GM12878 (cell line): ENCODE data around the gene LRP10. TPM values are rescaled to one million over a fixed set of nuclear protein-coding genes. Genes with fewer than 3 reads are reported as not detected.

Experiments
- ATAC-seq: fragments of 200-7000 bp; cut with Tn5 transposase; 3 replicates; pipeline ENCODE4 v1.9.1; 2020; ENCODE audit warnings: mild to moderate bottlenecking, moderate library complexity
- BruUV-seq: library from RNA; stranded (reverse); fragments of 400-500 nt; replicated peaks from 2 replicates; lab custom pipeline; 2021; lab: Mats Ljungman, UMichigan
- CTCF ChIA-PET: fragments of 300-600 bp; sonication (Branson Sonifier 250); formaldehyde crosslinking; extraction: SDS; loops from one replicate; lab custom pipeline; 2021; ENCODE audit warnings: inconsistent platforms; lab: Yijun Ruan, JAX
- POLR2A ChIA-PET: fragments of 350-600 bp; formaldehyde crosslinking; extraction: SDS; loops from one replicate; lab custom pipeline; 2021; ENCODE audit warnings: inconsistent platforms; lab: Charles Lee
- RAD21 ChIA-PET: fragments of 300-600 bp; sonication (Branson Sonifier 250); formaldehyde crosslinking; loops from one replicate; lab custom pipeline; 2023; ENCODE audit warnings: antibody characterized with exemption; ENCODE audit not compliant: unreplicated experiment; lab: Charles Lee
- SMC1A ChIA-PET: fragments of 300-600 bp; sonication (Branson Sonifier 250); formaldehyde crosslinking; loops from one replicate; lab custom pipeline; 2023; ENCODE audit not compliant: unreplicated experiment, uncharacterized antibody; lab: Charles Lee
- DNase-seq: peaks from one replicate; pipeline ENCODE4 v3.0.0-alpha.2; 2011; ENCODE audit warnings: low read depth, low spot score
- FAIRE-seq: peaks from 3 replicates; lab custom pipeline; 2011; peaks lifted over from hg19 to GRCh38; lab: Jason Lieb, UNC
- H2AFZ ChIP-seq: 2 replicates; pipeline ENCODE4 v1.6.0; 2011; ENCODE audit warnings: low read depth, low read length, control low read depth; ENCODE audit not compliant: control insufficient read depth
- H3K27ac ChIP-seq: 2 replicates; pipeline ENCODE4 v1.5.1; 2011; ENCODE audit warnings: control low read depth; ENCODE audit not compliant: control insufficient read depth, insufficient read depth
- H3K27me3 ChIP-seq, 2 experiments: replicated peaks in 1 of 2; 2 replicates each; pipeline versions ENCODE4 v1.6.0 to v1.6.1; 2011; ENCODE audit warnings: low read length in 1 of 2; ENCODE audit not compliant: control insufficient read depth in 2 of 2, insufficient read depth in 2 of 2
- H3K36me3 ChIP-seq, 2 experiments: 2 replicates each; pipeline ENCODE4 v1.5.1; 2011; ENCODE audit warnings: low read length in 1 of 2; ENCODE audit not compliant: control insufficient read depth in 2 of 2, insufficient read depth in 2 of 2
- H3K4me1 ChIP-seq: 2 replicates; pipeline ENCODE4 v1.6.1; 2011; ENCODE audit warnings: mild to moderate bottlenecking, low read length, moderate library complexity, mixed read lengths; ENCODE audit not compliant: control insufficient read depth, insufficient read depth
- H3K4me2 ChIP-seq: 2 replicates; pipeline ENCODE4 v1.6.0; 2011; ENCODE audit warnings: control low read depth; ENCODE audit not compliant: control insufficient read depth, insufficient read depth
- H3K4me3 ChIP-seq: fragments of 200-600 bp; sonication (generic); 2 replicates; pipeline ENCODE4 v1.5.1; 2016
- H3K79me2 ChIP-seq: 2 replicates; pipeline ENCODE4 v1.6.0; 2011; ENCODE audit warnings: low read length; ENCODE audit not compliant: control insufficient read depth, insufficient read depth
- H3K9ac ChIP-seq: 2 replicates; pipeline ENCODE4 v1.8.0; 2011; ENCODE audit warnings: low read length, control low read depth, mixed read lengths; ENCODE audit not compliant: control insufficient read depth, insufficient read depth
- H3K9me3 ChIP-seq: replicated peaks from 3 replicates; pipeline ENCODE4 v1.5.1; 2011; ENCODE audit warnings: mild to moderate bottlenecking, low read length; ENCODE audit not compliant: control insufficient read depth, insufficient read depth
- H4K20me1 ChIP-seq: 2 replicates; pipeline ENCODE4 v1.6.0; 2011; ENCODE audit not compliant: control insufficient read depth, insufficient read depth
- ASH2L ChIP-seq: fragments of 300-600, 200-600 bp; sonication (generic); IDR thresholded peaks from 2 replicates; pipeline ENCODE4 v1.6.1; 2017; ENCODE audit warnings: low read depth, mild to moderate bottlenecking, borderline replicate concordance
- BMI1 ChIP-seq: fragments of 450-650 bp; IDR thresholded peaks from 2 replicates; pipeline ENCODE4 v1.6.1; 2016; ENCODE audit warnings: mild to moderate bottlenecking, moderate library complexity, borderline replicate concordance
- CBFB ChIP-seq: IDR thresholded peaks from 2 replicates; pipeline ENCODE4 v1.6.1; 2016; ENCODE audit warnings: antibody characterized with exemption, low read depth
- HDAC6 ChIP-seq: fragments of 200-600 bp; sonication (generic); IDR thresholded peaks from one replicate; pipeline ENCODE4 v1.8.0; 2017; ENCODE audit warnings: antibody characterized with exemption; ENCODE audit not compliant: unreplicated experiment
- IKZF1 ChIP-seq: fragments of 450-650 bp; conservative IDR thresholded peaks from 2 replicates; pipeline ENCODE4 v1.6.1; 2017; ENCODE audit warnings: antibody characterized with exemption, mild to moderate bottlenecking
- IKZF2 ChIP-seq, 2 experiments: fragments of 450-650 bp; IDR thresholded peaks; 2 replicates each; pipeline ENCODE4 v1.6.1; 2017; ENCODE audit warnings: mild to moderate bottlenecking in 2 of 2, moderate library complexity in 2 of 2
- IRF4 ChIP-seq: IDR thresholded peaks from 2 replicates; pipeline ENCODE4 v1.6.1; 2011; ENCODE audit warnings: low read depth, low read length
- MTA3 ChIP-seq: IDR thresholded peaks from 2 replicates; pipeline ENCODE4 v1.6.1; 2012; ENCODE audit warnings: low read length, inconsistent platforms, borderline replicate concordance
- STAT3 ChIP-seq: IDR thresholded peaks from 2 replicates; pipeline ENCODE4 v1.6.1; 2011; ENCODE audit warnings: low read depth, low read length, improper control_type of control experiment
- YBX1 ChIP-seq: fragments of 450-650 bp; IDR thresholded peaks from 2 replicates; pipeline ENCODE4 v1.6.1; 2016; ENCODE audit warnings: antibody characterized with exemption
- WGBS: methylation state at CpG from one replicate; pipeline ENCODE4 v1.1.6; 2016; ENCODE audit warnings: low lambda C conversion rate; ENCODE audit not compliant: insufficient replicate concordance, insufficient coverage; ENCODE audit errors: missing lambda C conversion rate; 5-methylcytosine and 5-hydroxymethylcytosine counted together
- in situ Hi-C: fragments of 300-500 bp; cut with MboI; formaldehyde crosslinking; loops from 9 replicates; pipeline ENCODE4 v1.14.3; 2018; ENCODE audit warnings: mixed read lengths
- intact Hi-C: fragments of 100-400 bp; cut with micrococcal nuclease; formaldehyde crosslinking; loops from one replicate; pipeline ENCODE4 v1.14.2; 2022; ENCODE audit not compliant: unreplicated experiment
- polyA plus RNA-seq, 11 experiments: library from polyadenylated mRNA; depleted of rRNA in 4 of 11; unstranded in 6 of 11; stranded (reverse) in 5 of 11; fragments of >200 nt; fragmentation: Nextera tagmentation in 4 of 11; fragmentation: Illumina TruSeq in 1 of 11; extraction: Ambion mirVana in 4 of 11; extraction: Trizol in 1 of 11; gene quantifications; 1 replicate in 1 of 11; 2 replicates in 10 of 11; pipeline versions ENCODE4 v1.2.1 to v1.2.3, GENCODE V29; 2011 to 2016; ENCODE audit warnings: inconsistent platforms in 2 of 11, missing spikeins in 2 of 11, low read depth in 1 of 11
- total RNA-seq, 4 experiments: library from RNA; depleted of rRNA in 3 of 4; stranded (reverse); fragments of >200 nt in 3 of 4; fragmentation: Illumina TruSeq in 1 of 4; extraction: Trizol in 1 of 4; gene quantifications; 2 replicates each; pipeline versions ENCODE4 v1.2.1 to v1.2.3, GENCODE V29; 2013 to 2021
- TF ChIP-seq, protein P1 (sequence below): IDR thresholded peaks from 2 replicates; pipeline ENCODE4 v1.6.1; 2011; ENCODE audit warnings: borderline replicate concordance, low read depth, mild to moderate bottlenecking, moderate library complexity, mixed read lengths, low read length; ENCODE audit not compliant: insufficient read depth; ENCODE audit errors: extremely low read length
- TF ChIP-seq, protein P2 (sequence below): IDR thresholded peaks from 2 replicates; pipeline ENCODE4 v1.6.1; 2011; ENCODE audit warnings: low read depth, mild to moderate bottlenecking, low read length, moderate library complexity, borderline replicate concordance; ENCODE audit errors: extremely low read depth

The LRP10 gene
- total and polyA plus RNA-seq, 10 of the 15 experiments (the other 5 are each of a cell fraction or from before 2014, with no cell fraction given), result 3.0 to 56.9 (median 20.9) TPM

DNA sequence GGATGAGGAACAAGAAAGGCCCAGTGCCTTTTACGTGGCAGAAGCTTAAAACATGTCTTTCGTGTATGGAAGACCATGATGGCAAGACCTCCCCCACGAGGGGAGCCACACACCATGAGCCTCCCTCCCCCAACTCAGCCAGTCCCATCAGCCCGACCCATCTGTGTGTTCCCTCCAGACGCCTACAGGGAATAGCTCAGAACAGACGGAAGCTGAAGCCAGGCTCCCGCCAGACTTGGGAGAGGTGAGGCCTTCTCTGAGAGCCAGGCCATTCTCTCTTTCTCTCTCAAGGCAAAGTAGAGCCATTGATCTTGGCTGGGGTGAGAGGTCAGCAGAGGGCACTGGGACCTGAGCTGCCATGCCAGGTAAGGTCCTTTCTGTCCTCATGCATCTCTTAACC, 20.9 kb downstream of the LRP10 start:
- CTCF ChIA-PET, result interaction anchor here (1.0 to 2.3 kb wide), 4 partner anchors 10 to 40 kb away, joined by 3 to 8 read pairs (median 4); partner anchors contain the start of gene PRMT5
- H3K36me3 ChIP-seq, result no peaks in the 10 kb centered on the region; a peak in 1 of 4 replicates
- TF ChIP-seq YBX1 (no peak), IKZF1 (no peak), STAT3 (no peak), ASH2L (no peak), CBFB (no peak), HDAC6 (no peak)
- TF ChIP-seq, all 136 proteins: peak for 0
- H2AFZ ChIP-seq, result no peak overlapping the region
- no peak overlapping the region for H3K9ac ChIP-seq
- peaks cover 5% of the 10 kb centered on the region for H3K79me2 ChIP-seq
- no peak overlapping the region for H3K4me2 ChIP-seq
- ChIA-PET RAD21 (no interaction called here), POLR2A (interaction anchor here (0.7 kb wide), 1 partner anchor 24 kb away, joined by 3 read pairs; no protein-coding TSS in a partner anchor), SMC1A (interaction anchor here (0.6 to 1.5 kb wide), 3 partner anchors 9 to 20 kb away, joined by 3 to 5 read pairs (median 3); no protein-coding TSS in a partner anchor)
- no TSS peak for BruUV-seq
- ATAC-seq (no peak), FAIRE-seq (no peak), DNase-seq (no peak)
- no peak overlapping the region for H3K4me3 ChIP-seq
- in situ Hi-C loops (no loop called here), intact Hi-C loops (no loop called here)
- H3K27me3 ChIP-seq, result no peaks in the 10 kb centered on the region
- WGBS, result 91% methylated on average over 7 of the region's 7 CpGs
- no peaks in the 10 kb centered on the region for H3K9me3 ChIP-seq
- H4K20me1 ChIP-seq, result no peaks in the 10 kb centered on the region
- peaks cover 18% of the 10 kb centered on the region for H3K4me1 ChIP-seq
- H3K27ac ChIP-seq, result no peak overlapping the region

GRCh38 chr14:22893706-22894105, 22.2 kb downstream of the LRP10 start:
- Histone ChIP-seq H3K4me1 (peaks cover 14% of the 10 kb centered on the region), H3K4me3 (no peak overlapping the region), H3K9ac (no peak overlapping the region), H4K20me1 (no peaks in the 10 kb centered on the region), H3K79me2 (no peaks in the 10 kb centered on the region), H3K9me3 (no peaks in the 10 kb centered on the region), H3K4me2 (no peak overlapping the region), H3K36me3 (no peaks in the 10 kb centered on the region; a peak in 2 of 4 replicates), H2AFZ (no peak overlapping the region), H3K27me3 (no peaks in the 10 kb centered on the region), H3K27ac (no peak overlapping the region)
- DNase-seq, result no peak
- ChIA-PET POLR2A (interaction anchor here (0.6 to 1.1 kb wide), 2 partner anchors 23 to 63 kb away, joined by 3 read pairs; partner anchors contain the start of gene HAUS4), CTCF (interaction anchor here (1.2 to 4.8 kb wide), 5 partner anchors 8 to 41 kb away, joined by 3 to 58 read pairs (median 8); partner anchors contain the start of gene LRP10), SMC1A (interaction anchor here (0.7 kb wide), 1 partner anchor 41 kb away, joined by 3 read pairs; no protein-coding TSS in a partner anchor), RAD21 (no interaction called here)
- no peak for FAIRE-seq
- intact Hi-C loops, result no loop called here
- in situ Hi-C loops, result no loop called here
- no TSS peak for BruUV-seq
- ATAC-seq, result no peak
- WGBS, result 87% methylated on average over 4 of the region's 4 CpGs
- no peak for TF ChIP-seq MTA3
- TF ChIP-seq, protein P1, sequence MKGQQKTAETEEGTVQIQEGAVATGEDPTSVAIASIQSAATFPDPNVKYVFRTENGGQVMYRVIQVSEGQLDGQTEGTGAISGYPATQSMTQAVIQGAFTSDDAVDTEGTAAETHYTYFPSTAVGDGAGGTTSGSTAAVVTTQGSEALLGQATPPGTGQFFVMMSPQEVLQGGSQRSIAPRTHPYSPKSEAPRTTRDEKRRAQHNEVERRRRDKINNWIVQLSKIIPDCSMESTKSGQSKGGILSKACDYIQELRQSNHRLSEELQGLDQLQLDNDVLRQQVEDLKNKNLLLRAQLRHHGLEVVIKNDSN, result no peak
- TF ChIP-seq IRF4, result no peak
- TF ChIP-seq IKZF2 (IDR thresholded peaks at IDR 0.05), result no peak
- no peak for TF ChIP-seq BMI1
- TF ChIP-seq, protein P2, sequence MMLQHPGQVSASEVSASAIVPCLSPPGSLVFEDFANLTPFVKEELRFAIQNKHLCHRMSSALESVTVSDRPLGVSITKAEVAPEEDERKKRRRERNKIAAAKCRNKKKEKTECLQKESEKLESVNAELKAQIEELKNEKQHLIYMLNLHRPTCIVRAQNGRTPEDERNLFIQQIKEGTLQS, result no peak
